DMS114 treated with DMSO at 0.1 percent for 48 hours (cell line): ENCODE results near the gene IMPG1.
"Not testable (repeated sequence)": the region's sequence is repeated elsewhere in the genome, so short reads cannot be mapped to it uniquely, and the experiment has no call there.

Experiments
- DNase-seq: peaks from one replicate; lab custom pipeline; 2025; ENCODE audit not compliant: unreplicated experiment; lab: John Stamatoyannopoulos, UW

IMPG1 gene

GRCh38 chr6:75947935-75948334 is 124.5 kb downstream of the IMPG1 start:
- no peak for DNase-seq

GRCh38 chr6:75946146-75946831 is 126.2 kb downstream of the IMPG1 start:
- DNase-seq: no peak

- DNase-seq: no peak
Observed at GRCh38 chr6:75943381-75943780, 129.1 kb downstream of the IMPG1 start.

GRCh38 chr6:75941509-75941908 is 131.0 kb downstream of the IMPG1 start:
- DNase-seq: no peak

GRCh38 chr6:75940564-75940963 is 131.9 kb downstream of the IMPG1 start:
- DNase-seq: no peak

GRCh38 chr6:75937846-75938245 is 134.6 kb downstream of the IMPG1 start:
- DNase-seq: no peak

GRCh38 chr6:75936682-75937081 is 135.8 kb downstream of the IMPG1 start:
- no peak for DNase-seq

- no peak for DNase-seq
Observed at GRCh38 chr6:75935473-75935793, 137.0 kb downstream of the IMPG1 start.

GRCh38 chr6:75934643-75935472 is 137.6 kb downstream of the IMPG1 start:
- peak; percentile 58 for DNase-seq

GRCh38 chr6:75933387-75933975 is 139.0 kb downstream of the IMPG1 start:
- DNase-seq: no peak

- peak; percentile 10 for DNase-seq
Observed at GRCh38 chr6:75932067-75932466, 140.4 kb downstream of the IMPG1 start.

GRCh38 chr6:75931011-75931680 is 141.3 kb downstream of the IMPG1 start:
- no peak for DNase-seq

GRCh38 chr6:75926293-75927168 is 145.9 kb downstream of the IMPG1 start:
- no peak for DNase-seq

GRCh38 chr6:75922226-75922625 is 150.2 kb downstream of the IMPG1 start:
- no peak for DNase-seq

- DNase-seq: no peak
Observed at GRCh38 chr6:75913040-75913439, 159.4 kb downstream of the IMPG1 start.

GRCh38 chr6:75907444-75907843 is 165.0 kb downstream of the IMPG1 start:
- DNase-seq: no peak

- no peak for DNase-seq
Observed at GRCh38 chr6:75906871-75907270, 165.6 kb downstream of the IMPG1 start.

GRCh38 chr6:75905129-75905528 is 167.3 kb downstream of the IMPG1 start:
- not testable (repeated sequence) for DNase-seq

- not testable (repeated sequence) for DNase-seq
Observed at GRCh38 chr6:75900216-75900615, 172.2 kb downstream of the IMPG1 start.

- no peak for DNase-seq
Observed at GRCh38 chr6:75896526-75896925, 175.9 kb downstream of the IMPG1 start.

- no peak for DNase-seq
Observed at GRCh38 chr6:75893776-75894152, 178.7 kb downstream of the IMPG1 start.
